HepG2 (cell line): Measurements from ENCODE around the gene SH2D7. TPM values are rescaled to one million over a fixed set of nuclear protein-coding genes. Genes with fewer than 3 reads are reported as not detected.

Source experiments
- ATAC-seq: fragments of 200-7000 bp; cut with Tn5 transposase; 3 replicates; pipeline ENCODE4 v1.9.1; 2020; ENCODE audit warnings: mild to moderate bottlenecking, moderate library complexity
- BruUV-seq: library from RNA; stranded (reverse); fragments of 400-500 nt; replicated peaks from 2 replicates; lab custom pipeline; 2021; lab: Mats Ljungman, UMichigan
- CTCF ChIA-PET: fragments of 300-600 bp; formaldehyde crosslinking; extraction: SDS; loops from one replicate; lab custom pipeline; 2021; ENCODE audit warnings: low total read pairs, inconsistent platforms, low intra/inter-chr PET ratio; lab: Yijun Ruan, JAX
- POLR2A ChIA-PET: fragments of 350-600 bp; sonication (Branson Sonifier 250); formaldehyde crosslinking; loops from one replicate; lab custom pipeline; 2020; ENCODE audit warnings: antibody characterized with exemption, inconsistent platforms; lab: Yijun Ruan, JAX
- DNase-seq: peaks from one replicate; pipeline ENCODE4 v3.0.0-alpha.2; 2015; ENCODE audit warnings: low spot score
- FAIRE-seq: peaks from 3 replicates; lab custom pipeline; 2011; peaks lifted over from hg19 to GRCh38; lab: Jason Lieb, UNC
- H2AFZ ChIP-seq: one replicate; pipeline ENCODE4 v1.6.1; 2011; ENCODE audit warnings: low read length, inconsistent platforms
- H3K27ac ChIP-seq: fragments of 300-600 bp; 3 replicates; pipeline ENCODE4 v1.8.0; 2011; ENCODE audit warnings: mixed run types, mild to moderate bottlenecking, mixed read lengths, low read length, inconsistent platforms; ENCODE audit not compliant: insufficient read depth; ENCODE audit errors: extremely low read length
- H3K27me3 ChIP-seq, 2 experiments: fragments of 200-600 bp in 1 of 2; 2 replicates in 1 of 2; 3 replicates in 1 of 2; pipeline versions ENCODE4 v1.6.0 to v1.8.0; 2011; ENCODE audit warnings: low read length in 2 of 2, mild to moderate bottlenecking in 2 of 2, moderate library complexity in 2 of 2, inconsistent platforms in 1 of 2; ENCODE audit not compliant: insufficient read depth in 2 of 2, control insufficient read depth in 1 of 2
- H3K36me3 ChIP-seq, 2 experiments: fragments of 200-600 bp in 1 of 2; replicated peaks in 1 of 2; 2 replicates in 1 of 2; 3 replicates in 1 of 2; pipeline versions ENCODE4 v1.5.1 to v1.8.0; 2011; ENCODE audit warnings: low read length in 2 of 2, inconsistent platforms in 1 of 2; ENCODE audit not compliant: insufficient read depth in 2 of 2, control insufficient read depth in 1 of 2
- H3K4me1 ChIP-seq: 2 replicates; pipeline ENCODE4 v1.5.1; 2012; ENCODE audit warnings: low read length, inconsistent platforms; ENCODE audit not compliant: insufficient read depth
- H3K4me2 ChIP-seq: 2 replicates; pipeline ENCODE4 v1.6.0; 2011; ENCODE audit warnings: low read depth, low read length, inconsistent platforms
- H3K4me3 ChIP-seq, 3 experiments: fragments of 200-600 bp in 1 of 3; sonication (generic), shearing (Covaris generic) in 1 of 3; replicated peaks in 1 of 3; 2 replicates each; pipeline ENCODE4 v1.5.1; 2011 to 2016; ENCODE audit warnings: low read length in 3 of 3, inconsistent platforms in 2 of 3, low read depth in 2 of 3, mild to moderate bottlenecking in 2 of 3, control low read depth in 1 of 3, mixed read lengths in 1 of 3; ENCODE audit not compliant: insufficient read depth in 1 of 3
- H3K79me2 ChIP-seq: one replicate; pipeline ENCODE4 v1.6.1; 2011; ENCODE audit warnings: low read length, inconsistent platforms; ENCODE audit not compliant: insufficient read depth
- H3K9ac ChIP-seq: 2 replicates; pipeline ENCODE4 v1.6.0; 2011; ENCODE audit warnings: mild to moderate bottlenecking, low read depth, low read length, inconsistent platforms; ENCODE audit not compliant: insufficient read depth
- H3K9me3 ChIP-seq: 2 replicates; pipeline ENCODE4 v1.5.1; 2012; ENCODE audit warnings: mild to moderate bottlenecking, low read length
- H4K20me1 ChIP-seq: 2 replicates; pipeline ENCODE4 v1.6.0; 2011; ENCODE audit warnings: inconsistent platforms, mild to moderate bottlenecking, low read length, moderate library complexity; ENCODE audit not compliant: insufficient read depth
- CEBPB ChIP-seq: IDR thresholded peaks from 2 replicates; pipeline ENCODE4 v1.6.1; 2011; ENCODE audit warnings: low read depth, low read length, improper control_type of control experiment, borderline replicate concordance
- ELK4 ChIP-seq: sonication (generic); formaldehyde crosslinking; IDR thresholded peaks from 2 replicates; pipeline ENCODE4 v1.9.0; 2021; ENCODE audit warnings: missing genetic modification reagents, borderline replicate concordance
- GTF3A ChIP-seq: sonication (generic); formaldehyde crosslinking; conservative IDR thresholded peaks from 2 replicates; pipeline ENCODE4 v1.4.0; 2020; ENCODE audit warnings: mild to moderate bottlenecking, missing genetic modification reagents
- MYPOP ChIP-seq: sonication (generic); formaldehyde crosslinking; IDR thresholded peaks from 2 replicates; pipeline ENCODE4 v1.8.1; 2023; ENCODE audit warnings: mild to moderate bottlenecking, moderate library complexity, missing genetic modification reagents
- ZNF232 ChIP-seq: sonication (generic); formaldehyde crosslinking; IDR thresholded peaks from 2 replicates; pipeline ENCODE4 v1.4.0; 2020; ENCODE audit warnings: missing genetic modification reagents, borderline replicate concordance
- ZNF713 ChIP-seq: sonication (generic); formaldehyde crosslinking; IDR thresholded peaks from 2 replicates; pipeline ENCODE4 v1.4.0; 2020; ENCODE audit warnings: mild to moderate bottlenecking, missing genetic modification reagents
- WGBS: methylation state at CpG from one replicate; pipeline ENCODE4 v1.1.6; 2017; ENCODE audit warnings: low lambda C conversion rate; 5-methylcytosine and 5-hydroxymethylcytosine counted together
- in situ Hi-C: cut with HindIII; loops from 2 replicates; pipeline ENCODE4 v1.10.0; 2017; ENCODE audit warnings: low pct_unique_long_range_greater_than_20kb; ENCODE audit not compliant: extremely low pct_ligation_motif_present
- intact Hi-C: fragments of 100-400 bp; cut with micrococcal nuclease; formaldehyde crosslinking; loops from one replicate; pipeline ENCODE4 v1.10.0; 2022; ENCODE audit not compliant: unreplicated experiment
- polyA plus RNA-seq, 8 experiments: library from polyadenylated mRNA; depleted of rRNA in 3 of 8; stranded (reverse) in 7 of 8; unstranded in 1 of 8; fragments of >200 nt; fragmentation: Illumina TruSeq in 4 of 8; extraction: Trizol in 4 of 8; gene quantifications; 2 replicates each; pipeline versions ENCODE4 v1.2.1 to v1.2.3, GENCODE V29; 2011 to 2016; ENCODE audit warnings: low read depth in 4 of 8, missing spikeins in 1 of 8, mixed read lengths in 1 of 8; ENCODE audit not compliant: insufficient read depth in 1 of 8
- total RNA-seq, 5 experiments: library from RNA; depleted of rRNA; stranded (reverse); fragments of >200 nt; fragmentation: Illumina TruSeq; extraction: Trizol; gene quantifications; 2 replicates each; pipeline ENCODE4 v1.2.3, GENCODE V29; 2016; ENCODE audit warnings: low read depth in 1 of 5

SH2D7 gene
- total and polyA plus RNA-seq, 2 of the 13 experiments (the other 11 are each of a cell fraction or from before 2014, with no cell fraction given): not detected

- no peak overlapping the region for H3K27ac ChIP-seq
Observed at GRCh38 chr15:78061963-78062427, 30.4 kb upstream of the SH2D7 start.

More at GRCh38 chr15:78061963-78062427, 30.4 kb upstream of the SH2D7 start:
- Histone ChIP-seq H3K4me2 (no peak overlapping the region), H3K4me1 (peaks cover 65% of the 10 kb centered on the region), H3K27me3 (no peaks in the 10 kb centered on the region), H3K79me2 (peaks cover 52% of the 10 kb centered on the region), H3K4me3 (no peak overlapping the region), H2AFZ (no peak overlapping the region), H4K20me1 (no peaks in the 10 kb centered on the region), H3K36me3 (no peaks in the 10 kb centered on the region), H3K9me3 (no peaks in the 10 kb centered on the region)
- BruUV-seq: no TSS peak
- CTCF ChIA-PET: no interaction called here
- FAIRE-seq: no peak
- no peak for TF ChIP-seq ZNF713 (CRISPR knock-in tag)
- no peak for TF ChIP-seq ELK4
- no peak for TF ChIP-seq MYPOP (CRISPR knock-in tag)
- no peak for TF ChIP-seq ZNF232
- TF ChIP-seq GTF3A (CRISPR knock-in tag): no peak
- no peak for TF ChIP-seq CEBPB
- TF ChIP-seq, all 625 proteins: peak for 0
- in situ Hi-C loops (no loop called here), intact Hi-C loops (no loop called here)
- ATAC-seq (no peak), DNase-seq (no peak)
- no peak overlapping the region for H3K9ac ChIP-seq
- WGBS: 76% methylated on average over 6 of the region's 6 CpGs
- POLR2A ChIA-PET: no interaction called here
